H9 (cell line): ENCODE data around the gene RAD51D. TPM values are rescaled to one million over a fixed set of nuclear protein-coding genes. Genes with fewer than 3 reads are reported as not detected.

Experiments used
- DNase-seq: peaks from one replicate; pipeline ENCODE4 v3.0.0-alpha.2; 2017
- H2AFZ ChIP-seq: one replicate; pipeline ENCODE4 v1.6.1; 2013; ENCODE audit warnings: mild to moderate bottlenecking, low read length, control low read depth, moderate library complexity
- H2AK5ac ChIP-seq: 2 replicates; pipeline ENCODE4 v1.6.1; 2013; ENCODE audit warnings: low read length, control low read depth, mixed read lengths; ENCODE audit not compliant: insufficient read length
- H2BK120ac ChIP-seq: one replicate; pipeline ENCODE4 v1.6.1; 2013; ENCODE audit warnings: low read depth, mild to moderate bottlenecking, low read length, control low read depth, inconsistent platforms; ENCODE audit not compliant: poor library complexity, severe bottlenecking
- H2BK12ac ChIP-seq: 2 replicates; pipeline ENCODE4 v1.6.1; 2013; ENCODE audit warnings: low read length, control low read depth, mixed read lengths, low read depth; ENCODE audit not compliant: insufficient read length
- H2BK15ac ChIP-seq: 2 replicates; pipeline ENCODE4 v1.6.1; 2013; ENCODE audit warnings: low read depth, low read length, control low read depth
- H2BK20ac ChIP-seq: one replicate; pipeline ENCODE4 v1.6.1; 2013; ENCODE audit warnings: low read depth, mild to moderate bottlenecking, low read length, control low read depth, inconsistent platforms; ENCODE audit not compliant: poor library complexity, severe bottlenecking
- H2BK5ac ChIP-seq: 2 replicates; pipeline ENCODE4 v1.6.1; 2013; ENCODE audit warnings: low read length, control low read depth, mixed read lengths; ENCODE audit not compliant: insufficient read length
- H3K14ac ChIP-seq: 2 replicates; pipeline ENCODE4 v1.6.1; 2013; ENCODE audit warnings: low read length, control low read depth; ENCODE audit not compliant: insufficient read depth
- H3K18ac ChIP-seq: 2 replicates; pipeline ENCODE4 v1.6.1; 2013; ENCODE audit warnings: low read depth, mild to moderate bottlenecking, mixed read lengths, low read length, control low read depth; ENCODE audit not compliant: insufficient read length
- H3K23ac ChIP-seq: 2 replicates; pipeline ENCODE4 v1.6.1; 2013; ENCODE audit warnings: low read length, control low read depth, mixed read lengths, low read depth; ENCODE audit not compliant: insufficient read length
- H3K23me2 ChIP-seq: 2 replicates; pipeline ENCODE4 v1.6.1; 2013; ENCODE audit warnings: low read depth, mild to moderate bottlenecking, mixed read lengths, low read length, control low read depth; ENCODE audit not compliant: insufficient read length, poor library complexity, severe bottlenecking
- H3K27ac ChIP-seq: 2 replicates; pipeline ENCODE4 v1.5.1; 2013; ENCODE audit warnings: low read length, control low read depth, mixed read lengths, low read depth; ENCODE audit not compliant: insufficient read length
- H3K27me3 ChIP-seq: 2 replicates; pipeline ENCODE4 v1.6.1; 2013; ENCODE audit warnings: low read length, control low read depth, inconsistent platforms; ENCODE audit not compliant: insufficient read depth
- H3K4ac ChIP-seq: 2 replicates; pipeline ENCODE4 v1.6.1; 2013; ENCODE audit warnings: low read depth, mild to moderate bottlenecking, control low read depth, inconsistent platforms, low read length, moderate library complexity
- H3K4me1 ChIP-seq: 2 replicates; pipeline ENCODE4 v1.6.1; 2013; ENCODE audit warnings: low read length, control low read depth, inconsistent platforms; ENCODE audit not compliant: insufficient read depth
- H3K4me2 ChIP-seq: 2 replicates; pipeline ENCODE4 v1.6.1; 2013; ENCODE audit warnings: low read length, control low read depth, mixed read lengths; ENCODE audit not compliant: insufficient read length, insufficient read depth
- H3K56ac ChIP-seq: 2 replicates; pipeline ENCODE4 v1.6.1; 2013; ENCODE audit warnings: low read depth, mild to moderate bottlenecking, mixed read lengths, low read length, control low read depth; ENCODE audit not compliant: insufficient read length
- H3K79me1 ChIP-seq: 2 replicates; pipeline ENCODE4 v1.6.1; 2013; ENCODE audit warnings: low read depth, mild to moderate bottlenecking, moderate library complexity, low read length, control low read depth, inconsistent platforms; ENCODE audit not compliant: insufficient read depth, poor library complexity, severe bottlenecking
- H3K79me2 ChIP-seq: 2 replicates; pipeline ENCODE4 v1.6.1; 2013; ENCODE audit warnings: low read length, control low read depth, inconsistent platforms; ENCODE audit not compliant: insufficient read depth
- H3K9ac ChIP-seq: 2 replicates; pipeline ENCODE4 v1.6.1; 2013; ENCODE audit warnings: low read length, control low read depth, mixed read lengths; ENCODE audit not compliant: insufficient read length; ENCODE audit errors: extremely low read depth
- H3K9me3 ChIP-seq: one replicate; pipeline ENCODE4 v1.6.1; 2013; ENCODE audit warnings: low read depth, low read length, inconsistent platforms; ENCODE audit not compliant: control insufficient read depth
- H3T11ph ChIP-seq: one replicate; pipeline ENCODE4 v1.6.1; 2013; ENCODE audit warnings: mild to moderate bottlenecking, low read length, control low read depth, inconsistent platforms
- H4K20me1 ChIP-seq: one replicate; pipeline ENCODE4 v1.6.1; 2013; ENCODE audit not compliant: control insufficient read depth, insufficient read length, insufficient read depth
- H4K5ac ChIP-seq: 2 replicates; pipeline ENCODE4 v1.6.1; 2013; ENCODE audit warnings: low read depth, mild to moderate bottlenecking, mixed read lengths, low read length, control low read depth; ENCODE audit not compliant: insufficient read length
- H4K8ac ChIP-seq: replicated peaks from 2 replicates; pipeline ENCODE4 v1.6.1; 2013; ENCODE audit warnings: low read length, control low read depth, mixed read lengths, low read depth; ENCODE audit not compliant: insufficient read length
- H4K91ac ChIP-seq: 2 replicates; pipeline ENCODE4 v1.6.1; 2013; ENCODE audit warnings: low read depth, mild to moderate bottlenecking, moderate library complexity, mixed read lengths, low read length, control low read depth; ENCODE audit not compliant: insufficient read length
- H3K27ac Mint-ChIP-seq, 3 experiments: 2 replicates in 2 of 3; 3 replicates in 1 of 3; pipeline ENCODE4 v1.8.0; 2020 to 2021; ENCODE audit warnings: mixed read lengths in 3 of 3, mild to moderate bottlenecking in 1 of 3, moderate library complexity in 1 of 3
- H3K27me3 Mint-ChIP-seq: 2 replicates; pipeline ENCODE4 v1.8.0; 2021; ENCODE audit warnings: low read depth, mild to moderate bottlenecking, moderate library complexity, mixed read lengths
- H3K36me3 Mint-ChIP-seq, 3 experiments: 2 replicates in 2 of 3; 3 replicates in 1 of 3; pipeline ENCODE4 v1.8.0; 2020 to 2021; ENCODE audit warnings: low read depth in 3 of 3, mixed read lengths in 3 of 3; ENCODE audit not compliant: insufficient read depth in 1 of 3
- H3K4me1 Mint-ChIP-seq, 2 experiments: 2 replicates each; pipeline ENCODE4 v1.8.0; 2020; ENCODE audit warnings: mixed read lengths in 2 of 2
- H3K4me3 Mint-ChIP-seq, 2 experiments: 2 replicates in 1 of 2; 3 replicates in 1 of 2; pipeline ENCODE4 v1.8.0; 2020 to 2021; ENCODE audit warnings: mild to moderate bottlenecking in 2 of 2, mixed read lengths in 2 of 2, moderate library complexity in 1 of 2
- H3K9me3 Mint-ChIP-seq, 2 experiments: 2 replicates in 1 of 2; 3 replicates in 1 of 2; pipeline ENCODE4 v1.8.0; 2020; ENCODE audit warnings: mild to moderate bottlenecking in 2 of 2, mixed read lengths in 2 of 2, moderate library complexity in 1 of 2
- WGBS: extraction: QIAGEN DNeasy Blood & Tissue Kit; methylation state at CpG from one replicate; pipeline ENCODE4 v1.1.7; 2013; ENCODE audit warnings: missing lambda C conversion rate, low lambda C conversion rate, mixed read lengths; ENCODE audit not compliant: insufficient read length; ENCODE audit errors: extremely low coverage; 5-methylcytosine and 5-hydroxymethylcytosine counted together
- total RNA-seq: library from RNA; stranded (reverse); gene quantifications from 2 replicates; pipeline ENCODE4 v1.2.1, GENCODE V29; 2021
- TF ChIP-seq, protein P1 (sequence below): fragments of 200-600 bp; sonication (generic); conservative IDR thresholded peaks from 3 replicates; pipeline ENCODE4 v1.8.0; 2021; ENCODE audit warnings: antibody characterized with exemption, mild to moderate bottlenecking

Gene RAD51D
- total RNA-seq, 1 experiment from 2014 or later: 15.8 TPM

DNA sequence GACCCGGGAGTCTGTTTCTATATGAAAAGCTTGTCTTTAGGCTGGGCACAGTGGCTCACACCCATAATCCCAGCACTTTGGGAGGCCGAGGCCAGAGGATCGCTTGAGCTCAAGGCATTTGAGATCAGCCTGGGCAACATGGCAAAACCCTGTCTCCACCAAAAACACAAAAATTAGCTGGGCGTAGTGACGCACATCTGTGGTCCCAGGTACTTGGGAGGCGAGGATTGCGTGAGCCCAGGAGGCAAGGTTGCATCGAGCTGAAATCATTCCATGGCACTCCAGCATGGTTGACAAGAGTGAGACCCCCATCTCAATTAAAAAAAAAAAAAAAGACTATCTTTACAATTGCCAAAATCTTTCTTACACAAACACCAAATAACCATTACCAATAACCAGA lies 33.5 kb downstream of the RAD51D start:
- no peaks in the 10 kb centered on the region for H3K36me3 Mint-ChIP-seq
- Histone ChIP-seq H3K14ac (no peak overlapping the region), H3K23ac (no peak overlapping the region), H3K79me2 (no peaks in the 10 kb centered on the region; the same call in 1 of the 2 replicates), H4K8ac (no peak overlapping the region), H3K27ac (no peak overlapping the region), H2BK12ac (no peak overlapping the region), H3K79me1 (no peaks in the 10 kb centered on the region), H3T11ph (no peak overlapping the region), H3K23me2 (peaks cover 15% of the 10 kb centered on the region), H2BK20ac (no peak overlapping the region), H3K4me2 (no peak overlapping the region), H2AK5ac (no peak overlapping the region), H3K4ac (no peak overlapping the region), H3K9ac (no peak overlapping the region), H4K91ac (no peak overlapping the region), H2BK120ac (no peak overlapping the region), H4K5ac (no peak overlapping the region), H4K20me1 (no peaks in the 10 kb centered on the region), H2AFZ (no peak overlapping the region), H3K9me3 (no peaks in the 10 kb centered on the region), H3K56ac (no peak overlapping the region), H3K4me1 (peaks cover 5% of the 10 kb centered on the region; the same call in 1 of the 2 replicates), H2BK15ac (no peak overlapping the region), H3K18ac (no peak overlapping the region), H3K27me3 (no peaks in the 10 kb centered on the region), H2BK5ac (no peak overlapping the region)
- TF ChIP-seq, protein P1, sequence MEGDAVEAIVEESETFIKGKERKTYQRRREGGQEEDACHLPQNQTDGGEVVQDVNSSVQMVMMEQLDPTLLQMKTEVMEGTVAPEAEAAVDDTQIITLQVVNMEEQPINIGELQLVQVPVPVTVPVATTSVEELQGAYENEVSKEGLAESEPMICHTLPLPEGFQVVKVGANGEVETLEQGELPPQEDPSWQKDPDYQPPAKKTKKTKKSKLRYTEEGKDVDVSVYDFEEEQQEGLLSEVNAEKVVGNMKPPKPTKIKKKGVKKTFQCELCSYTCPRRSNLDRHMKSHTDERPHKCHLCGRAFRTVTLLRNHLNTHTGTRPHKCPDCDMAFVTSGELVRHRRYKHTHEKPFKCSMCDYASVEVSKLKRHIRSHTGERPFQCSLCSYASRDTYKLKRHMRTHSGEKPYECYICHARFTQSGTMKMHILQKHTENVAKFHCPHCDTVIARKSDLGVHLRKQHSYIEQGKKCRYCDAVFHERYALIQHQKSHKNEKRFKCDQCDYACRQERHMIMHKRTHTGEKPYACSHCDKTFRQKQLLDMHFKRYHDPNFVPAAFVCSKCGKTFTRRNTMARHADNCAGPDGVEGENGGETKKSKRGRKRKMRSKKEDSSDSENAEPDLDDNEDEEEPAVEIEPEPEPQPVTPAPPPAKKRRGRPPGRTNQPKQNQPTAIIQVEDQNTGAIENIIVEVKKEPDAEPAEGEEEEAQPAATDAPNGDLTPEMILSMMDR: no peak
- no peak for DNase-seq
- WGBS: no CpG with 5 or more reads among the region's 8 CpGs
- H3K4me3 Mint-ChIP-seq: no peak overlapping the region
- no peak overlapping the region for H3K27ac Mint-ChIP-seq
- no peaks in the 10 kb centered on the region for H3K9me3 Mint-ChIP-seq
- peaks cover 61 to 63% of the 10 kb centered on the region in 2 experiments for H3K4me1 Mint-ChIP-seq
- no peaks in the 10 kb centered on the region; the same call in 1 of the 2 replicates for H3K27me3 Mint-ChIP-seq
